K562 treated with DMSO at 1 percent for 48 hours (cell line): ENCODE results near the gene NDOR1. TPM values are rescaled to one million over a fixed set of nuclear protein-coding genes. Genes with fewer than 3 reads are reported as not detected.

Source experiments
- total RNA-seq: library from RNA; unstranded; fragments of 300-600 nt; gene quantifications from 2 replicates; pipeline ENCODE4 v1.2.3, GENCODE V29; 2022; ENCODE audit warnings: low replicate concordance; ENCODE audit errors: extremely low read depth

Gene NDOR1
- total RNA-seq, 1 experiment from 2014 or later, result not detected

Other genes starting within 250 kb of the NDOR1 start
- not detected in 2 replicates for gene PTGDS, start 228.2 kb upstream of the NDOR1 start, total RNA-seq
- gene LCNL1, start 222.7 kb upstream of the NDOR1 start, total RNA-seq, result not detected in 2 replicates
- gene PAXX, start 213.3 kb upstream of the NDOR1 start, total RNA-seq, result not detected in 2 replicates
- not detected in 2 replicates for gene CLIC3, start 209.1 kb upstream of the NDOR1 start, total RNA-seq
- not detected in 2 replicates for gene ABCA2, start 177.5 kb upstream of the NDOR1 start, total RNA-seq
- gene FUT7, start 173.6 kb upstream of the NDOR1 start, total RNA-seq, result not detected in 2 replicates
- gene NPDC1, start 159.5 kb upstream of the NDOR1 start, total RNA-seq, result not detected in 2 replicates
- gene ENTPD2, start 151.6 kb upstream of the NDOR1 start, total RNA-seq, result not detected in 2 replicates
- not detected in 2 replicates for gene SAPCD2, start 135.1 kb upstream of the NDOR1 start, total RNA-seq
- not detected in 2 replicates for gene UAP1L1, start 128.2 kb upstream of the NDOR1 start, total RNA-seq
- 167 TPM in 1 of 2 replicates, not detected in the other for gene MAN1B1, start 118.7 kb upstream of the NDOR1 start, total RNA-seq
- gene DPP7, start 91.0 kb upstream of the NDOR1 start, total RNA-seq, result not detected in 2 replicates
- gene GRIN1, start 66.5 kb upstream of the NDOR1 start, total RNA-seq, result not detected in 2 replicates
- not detected in 2 replicates for gene LRRC26, start 35.6 kb upstream of the NDOR1 start, total RNA-seq
- not detected in 2 replicates for gene TMEM210, start 33.6 kb upstream of the NDOR1 start, total RNA-seq
- not detected in 2 replicates for gene ANAPC2, start 17.1 kb upstream of the NDOR1 start, total RNA-seq
- gene SSNA1, start 17.0 kb upstream of the NDOR1 start, total RNA-seq, result not detected in 2 replicates
- not detected in 2 replicates for gene TPRN, start 5.0 kb upstream of the NDOR1 start, total RNA-seq
- gene TMEM203, start 52 bp upstream of the NDOR1 start, total RNA-seq, result not detected in 2 replicates
- not detected in 2 replicates for gene RNF208, start 16.5 kb downstream of the NDOR1 start, total RNA-seq
- gene CYSRT1, start 19.5 kb downstream of the NDOR1 start, total RNA-seq, result not detected in 2 replicates
- gene RNF224, start 21.8 kb downstream of the NDOR1 start, total RNA-seq, result not detected in 2 replicates
- not detected in 2 replicates for gene SLC34A3, start 25.2 kb downstream of the NDOR1 start, total RNA-seq
- gene TUBB4B, start 35.6 kb downstream of the NDOR1 start, total RNA-seq, result 943 TPM in 1 of 2 replicates, not detected in the other
- gene STPG3, start 45.6 kb downstream of the NDOR1 start, total RNA-seq, result not detected in 2 replicates
- gene NELFB, start 49.6 kb downstream of the NDOR1 start, total RNA-seq, result not detected in 2 replicates
- 87.0 TPM in 1 of 2 replicates, not detected in the other for gene TOR4A, start 72.0 kb downstream of the NDOR1 start, total RNA-seq
- not detected in 2 replicates for gene NRARP, start 96.6 kb downstream of the NDOR1 start, total RNA-seq
- gene EXD3, start 217.5 kb downstream of the NDOR1 start, total RNA-seq, result not detected in 2 replicates
- not detected in 2 replicates for gene NOXA1, start 217.7 kb downstream of the NDOR1 start, total RNA-seq
- not detected in 2 replicates for gene ENTPD8, start 235.7 kb downstream of the NDOR1 start, total RNA-seq